K562 (cell line): ENCODE measurements around the gene SNRPA. TPM values are rescaled to one million over a fixed set of nuclear protein-coding genes. Genes with fewer than 3 reads are reported as not detected.

Source experiments
- ADNP ChIP-seq: fragments of 200-800 bp; sonication (Bioruptor generic); IDR thresholded peaks from 2 replicates; pipeline ENCODE4 v1.6.1; 2016; ENCODE audit warnings: missing genetic modification characterization, missing compliant biosample characterization
- CBFB ChIP-seq: sonication (generic); formaldehyde crosslinking; IDR thresholded peaks from 2 replicates; pipeline ENCODE4 v1.4.0; 2020; ENCODE audit warnings: mild to moderate bottlenecking, missing genetic modification reagents
- ELF4 ChIP-seq: fragments of 450-650 bp; formaldehyde crosslinking; IDR thresholded peaks from 2 replicates; pipeline ENCODE4 v1.4.0; 2022; ENCODE audit warnings: missing genetic modification characterization
- HDAC3 ChIP-seq: fragments of 450-650 bp; IDR thresholded peaks from 2 replicates; pipeline ENCODE4 v1.6.1; 2018; ENCODE audit warnings: borderline replicate concordance, mild to moderate bottlenecking, moderate library complexity; ENCODE audit not compliant: partially characterized antibody
- NR2C2 ChIP-seq, 2 experiments: fragments of 200-800 bp in 1 of 2; sonication (Bioruptor generic) in 1 of 2; sonication (generic) in 1 of 2; formaldehyde crosslinking in 1 of 2; IDR thresholded peaks; 2 replicates each; pipeline versions ENCODE4 v1.6.1 to v1.8.0; 2016 to 2022; ENCODE audit warnings: mild to moderate bottlenecking in 1 of 2, missing compliant biosample characterization in 1 of 2, missing genetic modification characterization in 1 of 2, missing genetic modification reagents in 1 of 2
- PHTF2 ChIP-seq: fragments of 250-450 bp; sonication (Bioruptor Pico); IDR thresholded peaks from 2 replicates; pipeline ENCODE4 v1.5.0; 2021; ENCODE audit warnings: mild to moderate bottlenecking
- POLR2AphosphoS2 ChIP-seq: IDR thresholded peaks from 2 replicates; pipeline ENCODE4 v1.6.1; 2012; ENCODE audit warnings: low read length, improper control_type of control experiment
- PRMT5 ChIP-seq: sonication (generic); formaldehyde crosslinking; IDR thresholded peaks from 2 replicates; pipeline ENCODE4 v1.5.0; 2020; ENCODE audit warnings: missing genetic modification reagents
- PYGO2 ChIP-seq: fragments of 450-650 bp; IDR thresholded peaks from 2 replicates; pipeline ENCODE4 v1.6.1; 2016; ENCODE audit warnings: mild to moderate bottlenecking, missing genetic modification characterization, moderate library complexity, missing compliant biosample characterization
- RBM15 ChIP-seq: fragments of 200-400 bp; formaldehyde crosslinking; IDR thresholded peaks from 2 replicates; pipeline ENCODE4 v1.6.1; 2018; ENCODE audit warnings: mild to moderate bottlenecking, low read length, moderate library complexity; ENCODE audit not compliant: insufficient read depth
- ZNF274 ChIP-seq: IDR thresholded peaks from 2 replicates; pipeline ENCODE4 v1.6.1; 2011; ENCODE audit warnings: low read depth, mild to moderate bottlenecking, low read length, moderate library complexity, borderline replicate concordance
- ZNF696 ChIP-seq: fragments of 250-450 bp; sonication (Bioruptor Pico); conservative IDR thresholded peaks from 2 replicates; pipeline ENCODE4 v1.4.0; 2020; ENCODE audit warnings: mild to moderate bottlenecking, moderate library complexity
- ZNF79 ChIP-seq: fragments of 250-450 bp; sonication (Bioruptor Pico); IDR thresholded peaks from 2 replicates; pipeline ENCODE4 v1.4.0; 2020; ENCODE audit warnings: low read depth, mild to moderate bottlenecking, moderate library complexity
- ZSCAN29 ChIP-seq: fragments of 450-650 bp; IDR thresholded peaks from 2 replicates; pipeline ENCODE4 v1.6.1; 2017
- polyA plus RNA-seq, 8 experiments: library from polyadenylated mRNA; depleted of rRNA in 4 of 8; stranded (reverse) in 5 of 8; unstranded in 3 of 8; fragments of >200 nt; fragmentation: Nextera tagmentation in 2 of 8; fragmentation: Illumina TruSeq in 1 of 8; extraction: Ambion mirVana in 2 of 8; extraction: Trizol in 1 of 8; gene quantifications; 2 replicates each; pipeline versions ENCODE4 v1.2.1 to v1.2.3, GENCODE V29; 2011 to 2014; ENCODE audit warnings: inconsistent platforms in 1 of 8, missing spikeins in 1 of 8
- total RNA-seq, 7 experiments: library from RNA; depleted of rRNA in 6 of 7; stranded (reverse); fragments of >200 nt in 6 of 7; fragmentation: Illumina TruSeq in 2 of 7; extraction: Trizol in 2 of 7; gene quantifications; 2 replicates each; pipeline versions ENCODE4 v1.2.1 to v1.2.3, GENCODE V29; 2011 to 2021; ENCODE audit warnings: low replicate concordance in 1 of 7
- TF ChIP-seq, protein P1 (sequence below), 2 experiments: fragments of 450-650 bp; conservative IDR thresholded peaks; 2 replicates each; pipeline ENCODE4 v1.6.1; 2017; ENCODE audit warnings: mild to moderate bottlenecking in 2 of 2, moderate library complexity in 2 of 2
- TF ChIP-seq, protein P2 (sequence below): fragments of 450-650 bp; formaldehyde crosslinking; conservative IDR thresholded peaks from 2 replicates; pipeline ENCODE4 v1.4.0; 2022; ENCODE audit warnings: mild to moderate bottlenecking, missing genetic modification characterization
- TF ChIP-seq, protein P3 (sequence below): fragments of 450-650 bp; IDR thresholded peaks from 2 replicates; pipeline ENCODE4 v1.6.1; 2018; ENCODE audit not compliant: partially characterized antibody

Gene SNRPA
- total and polyA plus RNA-seq, 9 of the 15 experiments (the other 6 are each of a cell fraction or from before 2014, with no cell fraction given), result 16.3 to 311 (median 193) TPM

DNA sequence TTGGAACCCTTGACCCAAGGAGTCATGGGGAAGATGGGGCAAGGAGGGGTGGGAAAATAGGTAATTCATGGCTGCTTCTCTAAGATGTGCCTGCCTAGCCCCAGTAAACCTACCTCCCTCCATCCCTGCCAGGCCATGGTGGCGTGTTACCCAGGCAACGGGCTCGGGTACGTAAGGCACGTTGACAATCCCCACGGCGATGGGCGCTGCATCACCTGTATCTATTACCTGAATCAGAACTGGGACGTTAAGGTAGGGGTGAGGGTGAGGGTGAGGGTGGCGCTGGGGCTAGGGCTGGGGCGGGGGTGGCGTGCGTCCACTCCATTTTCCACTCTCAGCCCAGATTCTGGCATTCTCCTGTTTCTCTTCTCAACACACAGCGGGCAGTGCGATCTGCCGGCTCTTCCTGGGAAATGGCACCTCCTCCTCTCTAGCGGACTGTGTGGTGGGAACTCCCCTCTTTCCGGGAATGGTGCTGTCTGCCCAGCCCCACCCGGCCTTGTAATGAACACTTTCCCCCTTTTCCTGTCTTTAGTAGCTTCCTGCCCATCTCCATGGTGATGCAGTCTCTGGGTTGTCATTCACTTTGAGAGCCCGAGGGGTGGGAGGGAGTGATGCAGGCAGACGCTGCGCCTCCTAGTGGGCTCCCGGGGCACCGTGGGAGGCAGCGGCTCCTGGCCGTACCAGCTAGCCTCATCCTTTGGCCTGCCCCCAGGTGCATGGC, 55.6 kb downstream of the SNRPA start (continued):
- TF ChIP-seq ADNP (tag), result no peak
- no peak for TF ChIP-seq PHTF2 (CRISPR knock-in tag)
- TF ChIP-seq ELF4, result no peak
- TF ChIP-seq CBFB (CRISPR knock-in tag), result no peak
- no peak for TF ChIP-seq HDAC3
- TF ChIP-seq, protein P1, sequence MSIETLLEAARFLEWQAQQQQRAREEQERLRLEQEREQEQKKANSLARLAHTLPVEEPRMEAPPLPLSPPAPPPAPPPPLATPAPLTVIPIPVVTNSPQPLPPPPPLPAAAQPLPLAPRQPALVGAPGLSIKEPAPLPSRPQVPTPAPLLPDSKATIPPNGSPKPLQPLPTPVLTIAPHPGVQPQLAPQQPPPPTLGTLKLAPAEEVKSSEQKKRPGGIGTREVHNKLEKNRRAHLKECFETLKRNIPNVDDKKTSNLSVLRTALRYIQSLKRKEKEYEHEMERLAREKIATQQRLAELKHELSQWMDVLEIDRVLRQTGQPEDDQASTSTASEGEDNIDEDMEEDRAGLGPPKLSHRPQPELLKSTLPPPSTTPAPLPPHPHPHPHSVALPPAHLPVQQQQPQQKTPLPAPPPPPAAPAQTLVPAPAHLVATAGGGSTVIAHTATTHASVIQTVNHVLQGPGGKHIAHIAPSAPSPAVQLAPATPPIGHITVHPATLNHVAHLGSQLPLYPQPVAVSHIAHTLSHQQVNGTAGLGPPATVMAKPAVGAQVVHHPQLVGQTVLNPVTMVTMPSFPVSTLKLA (conservative IDR thresholded peaks at IDR 0.05), result peak in 1 of 2 experiments; percentile 45; a peak in 1 of 4 replicates
- TF ChIP-seq ZSCAN29, result no peak
- no peak for TF ChIP-seq ZNF79 (CRISPR knock-in tag)
- no peak for TF ChIP-seq PYGO2 (tag)
- TF ChIP-seq PRMT5, result no peak
- TF ChIP-seq POLR2AphosphoS2, result peak; percentile 35; the same call in 1 of the 2 replicates
- TF ChIP-seq, protein P2, sequence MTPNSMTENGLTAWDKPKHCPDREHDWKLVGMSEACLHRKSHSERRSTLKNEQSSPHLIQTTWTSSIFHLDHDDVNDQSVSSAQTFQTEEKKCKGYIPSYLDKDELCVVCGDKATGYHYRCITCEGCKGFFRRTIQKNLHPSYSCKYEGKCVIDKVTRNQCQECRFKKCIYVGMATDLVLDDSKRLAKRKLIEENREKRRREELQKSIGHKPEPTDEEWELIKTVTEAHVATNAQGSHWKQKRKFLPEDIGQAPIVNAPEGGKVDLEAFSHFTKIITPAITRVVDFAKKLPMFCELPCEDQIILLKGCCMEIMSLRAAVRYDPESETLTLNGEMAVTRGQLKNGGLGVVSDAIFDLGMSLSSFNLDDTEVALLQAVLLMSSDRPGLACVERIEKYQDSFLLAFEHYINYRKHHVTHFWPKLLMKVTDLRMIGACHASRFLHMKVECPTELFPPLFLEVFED (CRISPR knock-in tag), result 0 out of 2 replicates have a peak, but pooled peaks have one; percentile 20
- TF ChIP-seq ZNF696 (CRISPR knock-in tag), result no peak
- TF ChIP-seq NR2C2 (CRISPR knock-in tag; IDR thresholded peaks at IDR 0.05), result no peak
- TF ChIP-seq NR2C2 (tag; IDR thresholded peaks at IDR 0.05), result no peak
- TF ChIP-seq RBM15, result no peak
- TF ChIP-seq ZNF274, result no peak
- TF ChIP-seq, protein P3, sequence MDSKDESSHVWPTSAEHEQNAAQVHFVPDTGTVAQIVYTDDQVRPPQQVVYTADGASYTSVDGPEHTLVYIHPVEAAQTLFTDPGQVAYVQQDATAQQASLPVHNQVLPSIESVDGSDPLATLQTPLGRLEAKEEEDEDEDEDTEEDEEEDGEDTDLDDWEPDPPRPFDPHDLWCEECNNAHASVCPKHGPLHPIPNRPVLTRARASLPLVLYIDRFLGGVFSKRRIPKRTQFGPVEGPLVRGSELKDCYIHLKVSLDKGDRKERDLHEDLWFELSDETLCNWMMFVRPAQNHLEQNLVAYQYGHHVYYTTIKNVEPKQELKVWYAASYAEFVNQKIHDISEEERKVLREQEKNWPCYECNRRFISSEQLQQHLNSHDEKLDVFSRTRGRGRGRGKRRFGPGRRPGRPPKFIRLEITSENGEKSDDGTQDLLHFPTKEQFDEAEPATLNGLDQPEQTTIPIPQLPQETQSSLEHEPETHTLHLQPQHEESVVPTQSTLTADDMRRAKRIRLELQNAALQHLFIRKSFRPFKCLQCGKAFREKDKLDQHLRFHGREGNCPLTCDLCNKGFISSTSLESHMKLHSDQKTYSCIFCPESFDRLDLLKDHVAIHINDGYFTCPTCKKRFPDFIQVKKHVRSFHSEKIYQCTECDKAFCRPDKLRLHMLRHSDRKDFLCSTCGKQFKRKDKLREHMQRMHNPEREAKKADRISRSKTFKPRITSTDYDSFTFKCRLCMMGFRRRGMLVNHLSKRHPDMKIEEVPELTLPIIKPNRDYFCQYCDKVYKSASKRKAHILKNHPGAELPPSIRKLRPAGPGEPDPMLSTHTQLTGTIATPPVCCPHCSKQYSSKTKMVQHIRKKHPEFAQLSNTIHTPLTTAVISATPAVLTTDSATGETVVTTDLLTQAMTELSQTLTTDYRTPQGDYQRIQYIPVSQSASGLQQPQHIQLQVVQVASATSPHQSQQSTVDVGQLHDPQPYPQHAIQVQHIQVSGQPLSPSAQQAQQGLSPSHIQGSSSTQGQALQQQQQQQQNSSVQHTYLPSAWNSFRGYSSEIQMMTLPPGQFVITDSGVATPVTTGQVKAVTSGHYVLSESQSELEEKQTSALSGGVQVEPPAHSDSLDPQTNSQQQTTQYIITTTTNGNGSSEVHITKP, result peak; percentile 98
